ENCODE results near the gene RSPH10B2.
"Not testable (repeated sequence)": the region's sequence is repeated elsewhere in the genome, so short reads cannot be mapped to it uniquely, and the experiment has no call there.

DNA sequence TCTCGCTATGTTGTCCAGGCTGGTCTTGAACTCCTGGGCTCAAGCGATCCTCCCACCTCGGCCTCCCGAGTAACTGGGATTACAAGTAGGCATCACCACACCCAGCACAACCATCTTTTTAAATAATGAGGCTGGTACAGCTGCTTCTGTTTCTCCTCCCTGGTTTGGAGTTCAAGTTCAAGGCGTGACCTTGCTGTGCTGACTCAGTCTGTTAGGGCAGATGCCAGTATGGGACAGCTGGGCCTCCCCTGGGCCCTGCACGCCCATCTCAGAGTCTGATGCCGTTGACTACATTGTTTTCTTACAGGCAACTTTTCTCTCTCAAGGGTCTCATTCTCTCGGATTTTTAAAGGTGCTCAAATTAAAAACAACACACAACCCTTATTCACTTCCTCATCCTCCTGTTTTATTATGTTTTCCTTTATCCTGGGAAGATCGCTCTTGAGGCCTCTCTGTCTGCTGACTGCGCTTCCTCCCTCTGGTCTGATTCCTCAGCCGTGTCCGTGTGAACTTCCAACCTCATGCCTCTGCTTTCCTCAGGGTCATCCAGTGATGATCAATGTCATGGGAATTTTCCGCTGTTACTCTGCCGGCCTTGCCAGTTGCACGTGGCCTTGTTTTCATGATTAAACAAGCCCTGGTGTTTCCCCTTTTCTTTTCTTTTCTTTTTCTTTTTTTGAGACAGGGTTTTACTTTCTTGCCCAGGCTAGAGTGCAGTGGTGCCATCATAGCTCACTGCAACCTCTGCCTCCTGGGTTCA is 38.4 kb downstream of the RSPH10B2 start:
- TF ChIP-seq, protein P1, sequence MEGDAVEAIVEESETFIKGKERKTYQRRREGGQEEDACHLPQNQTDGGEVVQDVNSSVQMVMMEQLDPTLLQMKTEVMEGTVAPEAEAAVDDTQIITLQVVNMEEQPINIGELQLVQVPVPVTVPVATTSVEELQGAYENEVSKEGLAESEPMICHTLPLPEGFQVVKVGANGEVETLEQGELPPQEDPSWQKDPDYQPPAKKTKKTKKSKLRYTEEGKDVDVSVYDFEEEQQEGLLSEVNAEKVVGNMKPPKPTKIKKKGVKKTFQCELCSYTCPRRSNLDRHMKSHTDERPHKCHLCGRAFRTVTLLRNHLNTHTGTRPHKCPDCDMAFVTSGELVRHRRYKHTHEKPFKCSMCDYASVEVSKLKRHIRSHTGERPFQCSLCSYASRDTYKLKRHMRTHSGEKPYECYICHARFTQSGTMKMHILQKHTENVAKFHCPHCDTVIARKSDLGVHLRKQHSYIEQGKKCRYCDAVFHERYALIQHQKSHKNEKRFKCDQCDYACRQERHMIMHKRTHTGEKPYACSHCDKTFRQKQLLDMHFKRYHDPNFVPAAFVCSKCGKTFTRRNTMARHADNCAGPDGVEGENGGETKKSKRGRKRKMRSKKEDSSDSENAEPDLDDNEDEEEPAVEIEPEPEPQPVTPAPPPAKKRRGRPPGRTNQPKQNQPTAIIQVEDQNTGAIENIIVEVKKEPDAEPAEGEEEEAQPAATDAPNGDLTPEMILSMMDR (IDR thresholded peaks at IDR 0.05) = not testable (repeated sequence)
- not testable (repeated sequence) for TF ChIP-seq POLR2AphosphoS5 (IDR thresholded peaks at IDR 0.05; ENCODE audit: low read depth, low read length)
